ENCODE measurements around the gene DMRTC1B.
"Not testable (repeated sequence)": the region's sequence is repeated elsewhere in the genome, so short reads cannot be mapped to it uniquely, and the experiment has no call there.

The DMRTC1B gene, protein sequence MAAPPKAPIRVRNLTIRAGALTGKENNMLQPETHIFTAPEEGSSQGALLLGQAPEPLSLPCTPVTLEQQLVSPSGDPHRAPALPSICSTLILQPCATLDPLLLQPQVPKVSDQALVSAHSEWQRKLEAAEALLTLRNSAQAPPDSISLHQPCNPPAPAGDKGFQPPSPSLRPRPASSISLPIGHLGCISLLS

DNA sequence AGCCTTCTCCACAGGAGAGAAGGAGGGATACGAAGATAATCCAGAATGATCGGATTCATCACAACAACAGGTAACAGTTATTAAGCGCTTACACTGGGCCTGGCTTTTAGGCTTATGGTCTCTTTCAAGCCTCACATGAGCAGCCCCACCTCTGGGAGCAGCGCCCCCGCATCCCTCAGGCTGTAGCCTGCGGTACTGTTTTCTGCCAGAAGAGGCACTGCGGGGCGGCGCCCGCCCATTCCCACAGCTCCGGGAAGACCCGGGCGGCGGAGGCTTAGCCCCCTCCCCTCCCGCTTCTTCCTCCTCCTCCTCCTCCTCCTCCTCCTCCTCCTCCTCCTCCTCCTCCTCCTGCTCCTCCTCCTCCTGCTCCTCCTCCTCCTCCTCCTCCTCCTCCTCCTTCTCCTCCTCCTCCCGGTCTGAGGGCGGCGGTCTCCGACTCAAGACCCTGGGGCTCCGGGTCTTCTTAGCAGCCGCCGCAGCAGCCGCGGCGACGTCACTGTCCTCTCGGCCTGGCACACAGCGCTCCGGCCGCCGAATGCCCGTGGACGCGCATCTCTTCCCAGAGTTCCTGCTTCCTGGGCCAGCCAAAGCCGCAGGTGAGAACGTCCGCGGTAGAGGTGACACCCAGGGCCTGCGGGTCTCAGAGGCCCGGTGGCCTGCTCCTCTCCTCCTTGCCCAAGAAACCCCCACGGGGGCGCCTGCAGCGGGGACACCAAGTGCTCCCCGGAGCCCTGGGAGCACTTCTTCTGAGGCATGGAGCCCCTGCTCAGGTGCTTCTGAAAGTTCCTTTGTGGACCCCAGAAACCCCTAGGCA, at the start of gene DMRTC1B:
DMRTC1B (plus strand) TSS at position 238 of the 814 bp plus-strand sequence. CDS start 68,246 bp downstream, outside the sequence.
- in situ Hi-C loops (cut with HindIII; ENCODE audit: low pct_ligation_motif_present, low pct_unique_long_range_greater_than_20kb, low sequenced_read_pairs); DNase-seq: not testable (repeated sequence)

DNA sequence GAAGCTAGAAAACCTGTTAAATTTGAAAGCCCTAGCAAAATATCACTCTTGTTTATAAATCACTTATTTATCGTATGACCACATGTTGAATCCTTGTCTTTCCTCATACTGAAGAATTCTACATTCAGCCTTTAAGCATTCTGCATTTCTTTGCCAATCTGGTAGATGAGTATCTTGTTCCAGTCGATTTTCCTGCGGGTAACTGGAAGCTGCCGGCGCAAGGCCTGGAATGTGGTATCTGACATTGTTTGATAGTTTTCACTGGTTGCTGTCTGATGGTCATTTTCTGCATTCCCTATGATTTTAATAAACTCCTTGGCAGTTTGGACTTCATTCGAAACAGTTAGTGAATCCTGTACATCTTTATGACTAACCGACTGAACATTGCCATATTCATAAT, 48.8 kb upstream of the DMRTC1B start:
- no peak for DNase-seq
- in situ Hi-C loops (cut with HindIII; ENCODE audit: low pct_ligation_motif_present, low pct_unique_long_range_greater_than_20kb, low sequenced_read_pairs) = no loop called here

DNA sequence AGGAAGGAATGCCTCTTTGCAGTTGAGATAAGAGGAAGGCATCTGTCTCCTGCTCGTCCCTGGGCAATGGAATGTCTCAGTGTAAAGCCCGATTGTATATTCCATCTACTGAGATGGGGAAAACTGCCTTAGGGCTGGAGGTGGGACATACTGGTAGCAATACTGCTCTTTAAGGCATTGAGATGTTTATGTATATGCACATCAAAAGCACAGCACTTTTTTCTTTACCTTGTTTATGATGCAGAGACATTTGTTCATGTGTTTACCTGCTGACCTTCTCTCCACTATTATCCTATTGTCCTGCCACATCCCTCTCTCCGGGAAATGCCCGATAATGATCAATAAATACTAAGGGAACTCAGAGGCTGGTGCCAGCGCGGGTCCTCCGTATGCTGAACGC, 43.1 kb upstream of the DMRTC1B start:
- in situ Hi-C loops (cut with HindIII; ENCODE audit: low pct_ligation_motif_present, low pct_unique_long_range_greater_than_20kb, low sequenced_read_pairs); DNase-seq: not testable (repeated sequence)

DNA sequence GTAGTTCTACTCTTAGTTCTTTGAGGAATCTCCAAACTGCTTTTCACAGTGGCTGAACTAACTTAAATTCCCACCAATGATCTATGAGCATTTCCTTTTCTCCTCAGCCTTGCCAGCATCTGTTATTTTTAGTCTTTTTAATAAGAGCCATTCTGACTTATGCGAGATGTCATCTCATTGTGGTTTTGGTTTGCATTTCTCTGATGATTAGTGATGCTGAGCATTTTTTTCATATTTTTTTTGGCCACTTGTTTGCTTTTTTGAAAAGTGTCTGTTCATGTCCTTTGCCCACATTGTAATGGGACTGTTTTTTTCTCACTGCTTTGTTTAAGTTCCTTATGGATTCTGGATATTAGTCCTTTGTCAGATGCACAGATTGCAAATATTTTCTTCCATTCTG, 41.1 kb upstream of the DMRTC1B start:
- in situ Hi-C loops (cut with HindIII; ENCODE audit: low pct_ligation_motif_present, low pct_unique_long_range_greater_than_20kb, low sequenced_read_pairs) = no loop called here

DNA sequence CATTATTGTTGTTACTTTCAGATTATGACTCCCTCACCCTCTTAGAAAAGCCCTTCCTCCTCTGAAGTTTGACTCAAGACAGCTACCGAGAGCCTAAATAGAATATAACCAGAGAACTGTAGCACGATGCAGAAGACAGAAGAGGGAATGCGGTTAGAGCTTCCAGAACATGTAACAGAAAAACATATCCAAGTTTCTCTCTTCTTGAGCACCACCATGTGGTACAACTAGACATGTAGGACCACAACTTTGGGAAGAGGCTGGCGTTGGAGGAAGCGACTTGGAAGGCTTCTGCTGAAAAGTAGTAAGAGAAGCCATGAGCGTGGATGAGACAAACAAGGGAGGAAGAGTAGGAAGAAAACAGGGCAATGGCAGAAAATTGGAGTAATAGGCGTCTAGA, 31.1 kb upstream of the DMRTC1B start:
- DNase-seq; in situ Hi-C loops (cut with HindIII; ENCODE audit: low pct_ligation_motif_present, low pct_unique_long_range_greater_than_20kb, low sequenced_read_pairs): not testable (repeated sequence)

More for the DNA sequence above, 41.1 kb upstream of the DMRTC1B start:
- no peak for DNase-seq

DNA sequence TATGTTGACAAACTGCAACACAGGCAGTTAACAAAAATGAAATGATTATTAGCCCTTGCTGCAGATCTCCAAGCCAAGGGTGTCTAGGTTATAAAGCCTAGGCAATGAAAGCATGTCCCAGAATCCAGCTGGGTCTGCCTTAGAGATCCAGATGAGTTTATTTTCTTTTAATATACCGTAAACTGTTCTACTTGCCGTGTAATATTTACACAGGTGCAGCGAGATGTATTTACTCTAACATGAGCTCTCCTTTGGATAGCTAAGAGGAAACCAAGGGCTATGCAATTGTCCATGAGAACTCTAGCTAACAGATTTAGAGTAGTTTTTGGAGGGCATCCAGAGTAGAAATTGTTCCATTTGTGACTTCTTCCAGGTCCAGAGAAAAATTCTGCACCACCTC, 28.1 kb upstream of the DMRTC1B start:
- in situ Hi-C loops (cut with HindIII; ENCODE audit: low pct_ligation_motif_present, low pct_unique_long_range_greater_than_20kb, low sequenced_read_pairs); DNase-seq: not testable (repeated sequence)

DNA sequence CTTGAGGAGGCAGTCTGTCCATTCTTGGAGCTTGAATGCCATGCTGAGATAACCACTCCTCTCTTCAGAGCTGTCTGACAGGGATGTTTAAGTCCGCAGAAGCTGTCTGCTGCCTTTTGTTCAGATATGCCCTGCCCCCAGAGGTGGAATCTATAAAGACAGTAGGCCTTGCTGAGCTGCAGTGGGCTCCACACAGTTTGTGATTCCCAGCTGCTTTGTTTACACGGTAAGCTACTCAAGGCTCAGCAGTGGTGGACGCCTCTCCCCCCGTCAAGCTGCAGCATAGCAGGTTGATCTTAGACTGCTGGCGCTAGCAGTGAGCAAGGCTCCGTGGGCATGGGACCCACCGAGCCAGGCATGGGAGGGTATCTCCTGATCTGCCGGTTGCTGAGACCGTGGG, 16.2 kb upstream of the DMRTC1B start:
- in situ Hi-C loops (cut with HindIII; ENCODE audit: low pct_ligation_motif_present, low pct_unique_long_range_greater_than_20kb, low sequenced_read_pairs); DNase-seq: not testable (repeated sequence)

DNA sequence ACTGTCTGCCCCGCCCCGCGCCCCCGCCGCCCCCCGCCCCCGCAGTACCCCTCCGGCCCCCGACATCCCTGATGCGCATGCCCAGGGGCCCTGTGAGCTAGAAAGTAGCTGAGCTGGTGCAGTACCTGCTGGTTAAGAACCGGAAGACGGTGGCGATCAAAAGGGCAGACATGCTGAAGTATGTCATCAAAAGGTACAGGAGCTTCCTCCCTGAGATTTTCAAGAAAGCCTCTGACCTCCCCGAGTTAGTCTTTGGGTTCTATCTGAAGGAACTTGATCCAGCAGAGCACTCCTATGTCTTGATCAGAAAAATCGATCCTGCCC, 739 bp downstream of the DMRTC1B start:
- DNase-seq; in situ Hi-C loops (cut with HindIII; ENCODE audit: low pct_ligation_motif_present, low pct_unique_long_range_greater_than_20kb, low sequenced_read_pairs): not testable (repeated sequence)

DNA sequence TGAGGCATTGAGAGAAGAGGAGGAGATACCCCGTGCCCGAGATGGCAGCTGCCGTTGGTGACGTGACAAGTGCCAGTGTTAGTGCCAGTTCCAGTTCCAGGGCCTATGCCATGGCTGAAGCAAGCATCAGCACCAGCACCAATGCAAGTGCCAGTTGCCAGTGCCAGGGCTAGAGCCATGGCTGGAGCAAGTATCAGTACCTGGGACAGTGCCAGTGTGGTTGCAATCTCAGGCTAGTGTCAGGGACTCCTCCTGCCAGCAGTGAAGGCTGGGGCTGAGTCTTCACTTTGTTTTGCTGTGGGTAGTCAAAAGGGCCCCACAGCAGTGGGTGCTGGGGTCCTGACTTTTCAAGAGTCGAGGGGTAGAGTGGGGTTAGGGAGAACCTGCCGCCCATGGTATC, 1.5 kb downstream of the DMRTC1B start:
- DNase-seq; in situ Hi-C loops (cut with HindIII; ENCODE audit: low pct_ligation_motif_present, low pct_unique_long_range_greater_than_20kb, low sequenced_read_pairs): not testable (repeated sequence)

DNA sequence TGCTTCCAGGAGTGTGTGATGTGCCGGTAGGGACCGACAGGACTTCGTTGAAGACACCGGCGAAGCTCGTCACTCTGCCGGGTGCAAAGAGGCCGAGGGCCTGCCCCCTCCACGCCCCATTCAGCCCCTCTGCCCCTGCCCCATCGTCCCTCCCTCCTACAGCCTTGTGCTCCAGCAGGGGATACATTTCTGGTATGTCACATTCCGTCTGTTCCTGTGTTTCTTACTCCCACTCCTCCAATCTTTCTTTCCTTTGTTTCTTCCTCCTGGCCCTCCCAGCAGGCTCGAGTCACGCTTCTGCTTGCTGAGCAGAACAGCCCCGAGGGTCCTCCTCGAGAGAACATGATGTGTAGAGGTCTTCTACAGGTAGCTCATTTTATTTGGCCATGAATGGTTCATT, 5.9 kb downstream of the DMRTC1B start, which contains the start of gene FAM236B:
FAM236B (minus strand) TSS at position 101 of the 400 bp plus-strand sequence; CDS start at position 1, 100 bp downstream.
- in situ Hi-C loops (cut with HindIII; ENCODE audit: low pct_ligation_motif_present, low pct_unique_long_range_greater_than_20kb, low sequenced_read_pairs); DNase-seq: not testable (repeated sequence)

DNA sequence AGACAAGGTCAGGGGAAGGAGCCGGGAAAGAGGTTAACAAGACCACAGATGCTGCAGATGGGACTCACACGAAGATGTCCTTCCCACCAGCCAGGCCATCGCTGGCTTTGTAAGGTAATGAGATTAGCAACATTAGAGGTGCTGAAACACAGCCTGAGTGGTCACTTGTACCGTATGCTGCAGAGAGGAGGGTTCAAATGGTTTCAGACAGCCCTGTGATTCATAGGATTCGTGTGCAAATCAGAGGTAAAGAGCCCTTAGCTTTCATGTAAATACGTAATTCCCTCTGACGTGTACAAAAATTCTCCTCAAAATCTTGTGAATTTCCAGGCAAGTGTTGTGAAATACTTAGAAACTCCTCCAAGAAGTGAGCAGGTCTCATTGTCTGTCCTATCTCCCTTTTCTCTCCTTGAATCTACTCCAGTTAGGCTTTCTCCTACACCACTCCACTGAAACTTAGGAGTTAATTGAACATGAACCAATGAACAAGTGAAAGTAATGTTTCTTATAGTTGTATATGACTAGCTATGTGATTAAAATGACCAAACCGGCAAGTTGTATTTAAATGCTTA, 6.8 kb downstream of the DMRTC1B start:
- in situ Hi-C loops (cut with HindIII; ENCODE audit: low pct_ligation_motif_present, low pct_unique_long_range_greater_than_20kb, low sequenced_read_pairs) = not testable (repeated sequence)

DNA sequence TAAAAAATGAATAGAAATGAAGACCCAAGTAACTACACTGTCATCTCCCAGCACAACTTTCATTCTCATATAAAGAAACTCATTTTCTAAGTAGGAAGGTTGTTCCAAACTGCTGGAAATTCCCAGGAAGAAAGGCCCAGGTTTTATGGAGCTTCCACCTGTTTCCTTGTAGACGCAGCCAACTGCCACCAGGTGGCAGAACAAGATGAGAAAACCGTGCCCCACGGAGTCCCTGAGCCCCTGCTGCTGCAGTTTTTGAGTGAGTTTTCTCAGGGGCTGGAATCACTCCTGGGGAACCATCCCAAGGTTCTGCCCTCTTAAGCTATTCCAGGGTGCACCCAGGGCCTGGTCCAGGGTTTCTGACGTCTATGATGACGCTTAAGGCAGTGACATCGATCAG, 7.3 kb downstream of the DMRTC1B start:
- not testable (repeated sequence) for DNase-seq

More for the DNA sequence above, 6.8 kb downstream of the DMRTC1B start:
- DNase-seq = not testable (repeated sequence)

DNA sequence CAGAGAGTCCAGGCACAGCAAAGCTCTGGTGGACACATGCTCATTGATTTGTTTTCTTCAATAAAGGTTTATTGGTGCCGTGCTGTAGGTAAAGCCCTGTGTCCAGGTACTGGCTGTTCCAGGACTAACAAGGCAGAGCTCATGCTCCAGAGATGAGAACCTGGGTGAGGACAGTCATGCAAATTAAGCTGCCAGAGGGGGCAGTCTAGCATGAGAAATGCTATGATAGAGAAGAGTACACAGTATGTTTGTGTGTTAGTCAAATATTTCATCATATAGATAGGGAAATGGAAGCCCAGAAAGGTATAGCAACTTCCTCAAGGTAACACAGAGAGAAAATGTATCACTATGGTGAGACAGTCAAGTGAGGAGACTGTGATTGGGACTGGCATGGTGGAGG, 11.5 kb downstream of the DMRTC1B start:
- DNase-seq; in situ Hi-C loops (cut with HindIII; ENCODE audit: low pct_ligation_motif_present, low pct_unique_long_range_greater_than_20kb, low sequenced_read_pairs): not testable (repeated sequence)

More for the DNA sequence above, 7.3 kb downstream of the DMRTC1B start:
- in situ Hi-C loops (cut with HindIII; ENCODE audit: low pct_ligation_motif_present, low pct_unique_long_range_greater_than_20kb, low sequenced_read_pairs) = not testable (repeated sequence)

DNA sequence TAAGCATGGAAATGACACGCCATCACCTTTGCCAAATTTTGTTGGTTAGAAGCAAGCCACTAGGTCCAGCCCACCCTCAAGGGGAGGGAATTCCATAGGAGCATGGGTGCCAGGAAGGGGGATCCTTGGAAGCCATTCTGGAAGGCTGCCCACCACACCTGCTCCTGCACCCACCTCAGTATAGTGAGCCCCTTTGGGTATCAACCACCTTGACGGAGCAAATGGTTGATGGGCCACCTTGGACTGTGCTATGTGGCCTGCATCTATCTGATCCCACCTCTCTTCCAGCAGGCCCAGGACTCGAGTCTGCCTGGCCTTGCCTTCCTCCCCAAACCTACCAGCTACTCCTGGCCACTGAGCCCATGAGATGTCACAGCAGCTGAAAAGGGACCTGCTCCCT, 13.7 kb downstream of the DMRTC1B start:
- DNase-seq; in situ Hi-C loops (cut with HindIII; ENCODE audit: low pct_ligation_motif_present, low pct_unique_long_range_greater_than_20kb, low sequenced_read_pairs): not testable (repeated sequence)

DNA sequence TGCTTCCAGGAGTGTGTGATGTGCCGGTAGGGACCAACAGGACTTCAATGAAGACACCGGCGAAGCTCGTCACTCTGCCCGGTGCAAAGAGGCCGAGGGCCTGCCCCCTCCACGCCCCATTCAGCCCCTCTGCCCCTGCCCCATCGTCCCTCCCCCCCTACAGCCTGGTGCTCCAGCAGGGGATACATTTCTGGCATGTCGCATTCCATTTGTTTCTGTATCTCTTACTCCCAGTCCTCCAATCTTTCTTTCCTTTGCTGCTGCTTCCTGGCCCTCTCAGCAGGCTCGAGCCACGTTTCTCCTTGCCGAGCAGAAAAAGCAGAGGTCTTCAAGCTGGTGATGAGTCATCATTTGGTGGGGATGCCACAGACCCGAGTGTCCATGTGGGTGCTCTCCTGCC, 31.4 kb downstream of the DMRTC1B start, which contains the start of gene FAM236D:
FAM236D (minus strand) TSS at position 101 of the 400 bp plus-strand sequence; CDS start at position 1, 100 bp downstream.
- DNase-seq; in situ Hi-C loops (cut with HindIII; ENCODE audit: low pct_ligation_motif_present, low pct_unique_long_range_greater_than_20kb, low sequenced_read_pairs): not testable (repeated sequence)

DNA sequence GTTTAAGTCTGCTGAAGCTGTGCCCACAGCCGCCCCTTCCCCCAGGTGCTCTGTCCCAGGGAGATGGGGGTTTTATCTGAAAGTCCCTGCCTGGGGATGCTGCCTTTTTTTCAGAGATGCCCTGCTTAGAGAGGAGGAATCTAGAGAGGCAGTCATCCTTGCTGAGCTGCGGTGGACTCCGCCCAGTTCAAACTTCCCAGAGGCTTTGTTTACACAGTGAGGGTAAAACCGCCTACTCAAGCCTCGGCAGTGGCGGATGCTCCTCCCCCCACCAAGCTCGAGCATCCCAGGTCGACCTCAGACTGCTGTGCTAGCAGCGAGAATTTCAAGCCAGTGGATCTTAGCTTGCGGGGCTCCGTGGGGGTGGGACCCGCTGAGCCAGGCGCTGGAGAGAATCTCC, 54.0 kb downstream of the DMRTC1B start:
- DNase-seq; in situ Hi-C loops (cut with HindIII; ENCODE audit: low pct_ligation_motif_present, low pct_unique_long_range_greater_than_20kb, low sequenced_read_pairs): not testable (repeated sequence)

DNA sequence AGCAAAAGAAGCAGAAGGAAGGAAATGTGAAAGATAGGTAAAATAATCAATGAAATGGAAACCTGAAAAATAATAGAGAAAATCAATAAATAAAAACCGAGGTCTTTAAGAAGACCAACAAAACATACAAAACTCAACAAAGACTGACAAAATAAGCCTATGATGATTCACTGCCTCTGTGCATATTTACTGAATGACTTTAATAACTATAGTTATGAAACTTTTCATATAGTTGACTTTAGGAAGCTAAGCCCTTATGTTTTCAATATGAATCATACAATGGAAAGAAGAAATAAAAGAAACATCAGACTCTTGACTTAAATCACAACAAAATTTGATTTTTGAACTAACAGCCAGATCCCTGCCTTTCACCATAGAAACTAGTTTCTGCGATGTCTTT, 60.8 kb downstream of the DMRTC1B start:
- DNase-seq; in situ Hi-C loops (cut with HindIII; ENCODE audit: low pct_ligation_motif_present, low pct_unique_long_range_greater_than_20kb, low sequenced_read_pairs): not testable (repeated sequence)

DNA sequence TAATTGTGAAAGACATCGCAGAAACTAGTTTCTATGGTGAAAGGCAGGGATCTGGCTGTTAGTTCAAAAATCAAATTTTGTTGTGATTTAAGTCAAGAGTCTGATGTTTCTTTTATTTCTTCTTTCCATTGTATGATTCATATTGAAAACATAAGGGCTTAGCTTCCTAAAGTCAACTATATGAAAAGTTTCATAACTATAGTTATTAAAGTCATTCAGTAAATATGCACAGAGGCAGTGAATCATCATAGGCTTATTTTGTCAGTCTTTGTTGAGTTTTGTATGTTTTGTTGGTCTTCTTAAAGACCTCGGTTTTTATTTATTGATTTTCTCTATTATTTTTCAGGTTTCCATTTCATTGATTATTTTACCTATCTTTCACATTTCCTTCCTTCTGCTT, 106.2 kb downstream of the DMRTC1B start:
- DNase-seq; in situ Hi-C loops (cut with HindIII; ENCODE audit: low pct_ligation_motif_present, low pct_unique_long_range_greater_than_20kb, low sequenced_read_pairs): not testable (repeated sequence)

DNA sequence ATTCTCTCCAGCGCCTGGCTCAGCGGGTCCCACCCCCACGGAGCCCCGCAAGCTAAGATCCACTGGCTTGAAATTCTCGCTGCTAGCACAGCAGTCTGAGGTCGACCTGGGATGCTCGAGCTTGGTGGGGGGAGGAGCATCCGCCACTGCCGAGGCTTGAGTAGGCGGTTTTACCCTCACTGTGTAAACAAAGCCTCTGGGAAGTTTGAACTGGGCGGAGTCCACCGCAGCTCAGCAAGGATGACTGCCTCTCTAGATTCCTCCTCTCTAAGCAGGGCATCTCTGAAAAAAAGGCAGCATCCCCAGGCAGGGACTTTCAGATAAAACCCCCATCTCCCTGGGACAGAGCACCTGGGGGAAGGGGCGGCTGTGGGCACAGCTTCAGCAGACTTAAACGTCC, 113.0 kb downstream of the DMRTC1B start:
- DNase-seq; in situ Hi-C loops (cut with HindIII; ENCODE audit: low pct_ligation_motif_present, low pct_unique_long_range_greater_than_20kb, low sequenced_read_pairs): not testable (repeated sequence)

Measured in ACHN (cell line).